C4-2B (cell line): ENCODE measurements around the gene XBP1.
"Not testable (repeated sequence)": the region's sequence is repeated elsewhere in the genome, so short reads cannot be mapped to it uniquely, and the experiment has no call there.

Experiments
- H3K27ac ChIP-seq: fragments of 450-650 bp; 2 replicates; pipeline ENCODE4 v1.5.1; 2017
- ZFX ChIP-seq: fragments of 450-650 bp; IDR thresholded peaks from 2 replicates; pipeline ENCODE4 v1.6.1; 2017
- TF ChIP-seq, protein P1 (sequence below): fragments of 450-650 bp; conservative IDR thresholded peaks from 2 replicates; pipeline ENCODE4 v1.5.1; 2017; ENCODE audit warnings: mild to moderate bottlenecking

Gene XBP1

DNA sequence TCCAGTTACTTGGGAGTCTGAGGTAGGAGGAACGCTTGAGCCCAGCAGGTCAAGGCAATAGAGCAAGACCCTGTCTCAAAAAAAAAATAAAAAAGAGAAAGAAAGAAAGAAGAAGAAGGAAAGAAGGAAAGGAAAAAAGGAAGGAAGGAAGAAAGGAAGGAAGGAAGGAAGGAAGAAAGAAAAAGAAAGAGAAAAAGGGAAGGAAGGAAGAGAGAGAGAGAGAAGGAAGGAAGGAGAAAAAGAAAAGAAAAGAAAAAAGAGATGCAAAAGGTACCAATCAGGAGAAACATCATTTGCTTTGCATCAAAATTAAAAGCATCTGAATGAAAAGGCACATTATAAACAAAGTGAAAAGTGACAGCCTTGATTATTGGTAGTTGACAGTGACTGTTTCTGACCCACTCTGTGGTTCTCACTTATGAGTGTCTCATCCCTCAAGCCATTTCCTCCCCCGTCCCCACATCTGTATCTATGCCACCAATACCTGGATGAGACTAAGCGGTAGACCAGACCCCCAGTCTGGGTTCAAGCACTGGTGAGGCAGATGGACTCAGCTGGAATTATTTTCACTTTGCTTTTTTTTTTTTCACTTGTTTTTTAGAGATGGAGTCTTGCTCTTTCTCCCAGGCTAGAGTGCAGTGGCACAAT, 33.0 kb upstream of the XBP1 start:
- no peak overlapping the region for H3K27ac ChIP-seq
- TF ChIP-seq, protein P1, sequence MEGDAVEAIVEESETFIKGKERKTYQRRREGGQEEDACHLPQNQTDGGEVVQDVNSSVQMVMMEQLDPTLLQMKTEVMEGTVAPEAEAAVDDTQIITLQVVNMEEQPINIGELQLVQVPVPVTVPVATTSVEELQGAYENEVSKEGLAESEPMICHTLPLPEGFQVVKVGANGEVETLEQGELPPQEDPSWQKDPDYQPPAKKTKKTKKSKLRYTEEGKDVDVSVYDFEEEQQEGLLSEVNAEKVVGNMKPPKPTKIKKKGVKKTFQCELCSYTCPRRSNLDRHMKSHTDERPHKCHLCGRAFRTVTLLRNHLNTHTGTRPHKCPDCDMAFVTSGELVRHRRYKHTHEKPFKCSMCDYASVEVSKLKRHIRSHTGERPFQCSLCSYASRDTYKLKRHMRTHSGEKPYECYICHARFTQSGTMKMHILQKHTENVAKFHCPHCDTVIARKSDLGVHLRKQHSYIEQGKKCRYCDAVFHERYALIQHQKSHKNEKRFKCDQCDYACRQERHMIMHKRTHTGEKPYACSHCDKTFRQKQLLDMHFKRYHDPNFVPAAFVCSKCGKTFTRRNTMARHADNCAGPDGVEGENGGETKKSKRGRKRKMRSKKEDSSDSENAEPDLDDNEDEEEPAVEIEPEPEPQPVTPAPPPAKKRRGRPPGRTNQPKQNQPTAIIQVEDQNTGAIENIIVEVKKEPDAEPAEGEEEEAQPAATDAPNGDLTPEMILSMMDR, result no peak
- no peak for TF ChIP-seq ZFX

DNA sequence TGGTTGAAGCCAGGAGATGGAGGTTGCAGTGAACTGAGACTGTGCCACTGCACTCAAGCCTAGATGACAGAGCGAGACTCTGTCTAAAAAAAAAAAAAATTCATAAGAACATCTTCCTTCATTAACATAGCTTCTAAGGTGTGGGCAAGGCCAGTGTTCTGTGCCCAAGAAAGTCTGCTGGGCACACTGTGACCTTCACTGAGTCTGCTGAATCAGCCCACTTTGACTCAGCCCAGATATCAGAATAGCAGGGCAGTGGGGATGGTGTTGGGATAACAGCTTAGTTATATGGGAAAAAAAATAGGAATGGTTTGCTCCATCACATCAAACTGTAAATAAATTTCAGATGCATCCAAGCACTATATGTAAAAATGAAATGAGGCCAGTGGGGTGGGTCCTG, 32.4 kb upstream of the XBP1 start:
- H3K27ac ChIP-seq, result no peak overlapping the region
- TF ChIP-seq, protein P1, result no peak
- no peak for TF ChIP-seq ZFX

DNA sequence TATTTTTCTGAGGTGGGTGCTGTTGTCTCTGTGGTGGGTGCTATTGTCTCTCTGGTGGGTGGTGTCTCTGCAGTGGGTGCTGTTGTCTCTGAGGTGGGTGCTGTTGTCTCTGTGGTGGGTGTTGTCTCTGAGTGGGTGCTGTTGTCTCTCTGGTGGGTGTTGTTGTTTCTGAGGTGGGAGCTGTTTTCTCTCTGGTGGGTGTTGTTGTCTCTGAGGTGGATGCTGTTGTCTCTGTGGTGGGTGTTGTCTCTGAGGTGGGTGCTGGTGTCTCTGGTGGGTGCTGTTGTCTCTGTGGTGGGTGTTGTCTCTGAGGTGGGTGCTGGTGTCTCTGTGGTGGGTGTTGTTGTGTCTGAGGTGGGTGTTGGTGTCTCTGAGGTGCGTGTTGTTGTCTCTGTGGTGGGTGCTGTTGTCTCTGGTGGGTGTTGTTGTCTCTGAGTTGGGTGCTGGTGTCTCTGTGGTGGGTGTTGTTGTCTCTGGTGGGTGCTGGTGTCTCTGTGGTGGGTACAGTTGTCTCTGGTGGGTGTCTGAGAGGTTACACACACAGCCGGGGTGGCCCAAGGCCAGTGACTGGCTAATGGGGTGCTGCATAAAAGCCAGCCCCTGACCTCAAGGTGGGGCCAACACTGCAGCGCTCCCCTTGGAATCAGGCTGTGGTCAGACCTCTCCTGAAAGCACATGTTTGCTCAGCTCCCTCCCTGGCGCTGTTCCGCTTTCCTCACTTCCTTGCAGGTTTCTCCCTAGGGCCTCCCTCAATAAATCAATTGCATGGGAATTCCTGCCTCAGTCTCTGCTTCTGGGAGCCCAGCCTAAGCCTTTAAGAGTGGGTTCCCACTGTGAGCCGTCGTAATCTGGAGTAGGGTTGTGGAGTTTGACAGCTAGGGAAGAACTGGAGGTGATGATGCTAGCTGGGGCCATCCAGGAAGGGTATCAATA, 31.0 kb upstream of the XBP1 start:
- no peak overlapping the region for H3K27ac ChIP-seq
- no peak for TF ChIP-seq ZFX
- TF ChIP-seq, protein P1, result no peak

DNA sequence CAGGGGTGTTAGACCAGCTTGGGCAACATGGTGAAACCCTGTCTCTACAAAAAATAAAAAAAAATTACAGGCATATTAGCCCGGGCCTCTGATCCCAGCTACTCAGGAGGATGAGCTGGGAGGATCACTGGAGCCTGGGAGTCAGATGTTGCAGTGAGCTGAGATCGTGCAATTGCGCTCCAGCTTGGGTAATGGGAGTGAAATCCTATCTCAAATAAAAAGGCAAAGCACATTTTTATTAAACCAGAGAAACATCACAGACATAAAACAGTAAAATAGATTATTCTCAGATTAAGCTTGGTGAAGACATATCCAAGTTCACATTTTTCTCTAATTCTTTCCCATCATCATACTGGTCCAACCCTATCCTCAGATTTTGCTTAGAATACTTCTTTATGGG, 30.1 kb upstream of the XBP1 start:
- TF ChIP-seq, protein P1, result no peak
- no peak for TF ChIP-seq ZFX
- no peak overlapping the region for H3K27ac ChIP-seq

DNA sequence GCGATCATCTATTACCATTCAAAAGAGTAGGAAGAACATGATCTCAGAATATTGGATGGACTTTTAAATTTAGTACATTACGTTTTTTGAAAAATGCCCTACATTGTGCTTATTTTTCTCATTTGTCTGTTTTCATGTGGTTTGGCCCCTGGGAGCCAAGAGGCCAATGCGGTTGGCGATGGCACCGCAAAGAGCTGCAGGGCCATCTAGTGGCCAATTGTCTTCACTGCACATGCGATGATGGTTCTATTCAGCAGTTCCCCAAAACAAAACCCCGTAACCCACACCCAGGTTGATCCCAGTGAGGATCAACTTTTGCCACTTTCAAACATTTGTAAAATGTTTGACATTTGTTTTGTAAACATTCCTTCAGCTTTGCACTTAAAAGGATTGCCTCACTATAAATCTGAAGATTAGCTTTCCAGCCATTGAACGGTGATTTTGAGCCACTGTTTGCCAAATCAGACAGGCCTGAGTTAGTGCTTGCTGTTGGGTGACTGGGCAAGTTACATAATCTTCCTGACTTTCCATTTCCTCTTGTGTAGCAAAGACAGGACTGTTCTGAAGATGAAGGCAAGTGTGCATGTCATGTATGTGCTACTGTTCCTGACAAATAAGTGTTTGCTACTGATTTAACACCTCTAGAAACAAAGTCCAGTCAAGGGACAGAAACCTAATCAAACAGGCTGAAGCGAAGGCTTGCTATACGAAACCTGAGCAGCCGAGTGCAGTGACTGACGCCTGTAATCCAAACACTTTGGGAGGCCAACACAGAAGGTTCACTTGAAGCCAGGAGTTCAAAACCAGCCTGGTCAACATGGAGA, 29.2 kb upstream of the XBP1 start:
- TF ChIP-seq, protein P1, result peak; percentile 99
- TF ChIP-seq ZFX, result no peak
- H3K27ac ChIP-seq, result no peak overlapping the region

DNA sequence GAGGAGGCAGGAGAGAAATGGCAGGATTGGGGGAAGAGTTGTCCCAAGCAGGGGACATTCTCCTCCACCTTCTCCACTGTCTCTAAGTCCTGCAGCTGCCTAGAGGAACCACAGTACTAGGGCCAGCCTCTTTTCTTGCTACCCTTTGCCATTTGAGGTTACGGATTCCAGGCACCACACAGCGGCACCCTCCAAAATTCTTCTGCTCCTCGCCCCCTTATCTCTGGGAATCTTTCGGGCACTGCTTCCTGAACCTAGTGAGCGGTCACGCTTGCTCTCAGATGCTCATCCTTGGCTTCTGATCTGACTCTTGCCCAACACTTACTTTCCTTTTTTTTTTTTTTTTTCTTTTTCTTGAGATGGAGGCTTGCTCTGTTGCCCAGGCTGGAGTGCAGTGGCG, 26.6 kb upstream of the XBP1 start:
- H3K27ac ChIP-seq, result no peak overlapping the region
- TF ChIP-seq ZFX, result no peak
- TF ChIP-seq, protein P1, result no peak

DNA sequence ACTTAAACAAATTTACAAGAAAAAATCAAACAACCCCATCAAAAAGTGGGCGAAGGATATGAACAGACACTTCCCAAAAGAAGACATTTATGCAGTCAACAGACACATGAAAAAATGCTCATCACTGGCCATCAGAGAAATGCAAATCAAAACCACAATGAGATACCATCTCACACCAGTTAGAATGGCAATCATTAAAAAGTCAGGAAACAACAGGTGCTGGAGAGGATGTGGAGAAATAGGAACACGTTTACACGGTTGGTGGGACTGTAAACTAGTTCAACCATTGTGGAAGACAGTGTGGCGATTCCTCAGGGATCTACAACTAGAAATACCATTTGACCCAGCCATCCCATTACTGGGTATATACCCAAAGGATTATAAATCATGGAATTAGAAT, 26.1 kb upstream of the XBP1 start:
- H3K27ac ChIP-seq, result not testable (repeated sequence)

DNA sequence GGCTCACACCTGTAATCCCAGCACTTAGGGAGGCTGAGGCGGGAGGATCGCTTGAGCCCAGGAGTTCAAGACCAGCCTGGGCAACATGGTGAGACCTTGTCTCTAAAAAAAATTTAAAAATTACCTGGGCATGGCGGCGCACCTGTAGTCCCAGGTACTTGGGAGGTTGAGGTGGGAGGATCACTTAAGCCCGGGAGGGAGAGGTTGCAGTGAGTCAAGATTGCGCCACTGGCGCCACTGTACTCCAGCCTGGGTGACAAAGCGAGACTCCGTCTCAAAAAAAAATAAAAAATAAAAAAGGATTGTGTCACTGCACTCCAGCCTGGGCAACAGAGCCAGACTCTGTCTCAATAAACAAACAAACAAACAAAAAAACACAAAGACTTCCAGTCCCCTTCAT, 24.1 kb upstream of the XBP1 start:
- H3K27ac ChIP-seq, result peak overlapping the region; percentile 45
